BE2C (cell line): ENCODE data around the gene CFAP77.

Experiments
- DNase-seq: peaks from one replicate; pipeline ENCODE4 v3.0.0-alpha.2; 2020
- H3K27me3 ChIP-seq: fragments of 250-450 bp; sonication (Bioruptor Pico); 2 replicates; pipeline ENCODE4 v1.5.1; 2020; ENCODE audit warnings: mild to moderate bottlenecking
- H3K36me3 ChIP-seq: fragments of 250-450 bp; sonication (Bioruptor Pico); 2 replicates; pipeline ENCODE4 v1.5.1; 2020; ENCODE audit warnings: mild to moderate bottlenecking
- H3K4me1 ChIP-seq: fragments of 250-450 bp; sonication (Bioruptor Pico); 2 replicates; pipeline ENCODE4 v1.5.1; 2020
- H3K4me3 ChIP-seq: 2 replicates; pipeline ENCODE4 v1.5.1; 2011; ENCODE audit warnings: low read depth, low read length
- H3K9me3 ChIP-seq: fragments of 250-450 bp; sonication (Bioruptor Pico); 2 replicates; pipeline ENCODE4 v1.5.1; 2020
- CTCF ChIP-seq: IDR thresholded peaks from 2 replicates; pipeline ENCODE4 v1.5.1; 2012; ENCODE audit warnings: mild to moderate bottlenecking, low read depth, low read length

CFAP77 gene

GRCh38 chr9:132406554-132407122 is 3.4 kb upstream of the CFAP77 start, which contains the start of gene TTF1:
Gene TTF1 (minus strand): TSS chr9:132406840. CDS start chr9:132402821, 4,019 bp downstream.
- Histone ChIP-seq H3K36me3 (peaks cover 2% of the 10 kb centered on the region), H3K27me3 (0 out of 2 replicates have a peak, but pooled peaks cover 5% of the 10 kb centered on the region), H3K4me3 (peak within 1 kb of the TSS; percentile 81), H3K4me1 (no peaks in the 10 kb centered on the region), H3K9me3 (no peaks in the 10 kb centered on the region)
- DNase-seq, result peak; percentile 94
- no peak for TF ChIP-seq CTCF

GRCh38 chr9:132407196-132407595 is 2.8 kb upstream of the CFAP77 start:
- H3K36me3 ChIP-seq, result no peaks in the 10 kb centered on the region
- DNase-seq, result no peak
- H3K4me3 ChIP-seq, result peak overlapping the region; percentile 81
- H3K27me3 ChIP-seq, result 0 out of 2 replicates have a peak, but pooled peaks cover 5% of the 10 kb centered on the region
- H3K9me3 ChIP-seq, result no peaks in the 10 kb centered on the region
- TF ChIP-seq CTCF, result no peak
- H3K4me1 ChIP-seq, result no peaks in the 10 kb centered on the region

- TF ChIP-seq CTCF, result no peak
- H3K4me3 ChIP-seq, result no peak overlapping the region
- DNase-seq, result peak; percentile 19
- 0 out of 2 replicates have a peak, but pooled peaks cover 5% of the 10 kb centered on the region for H3K27me3 ChIP-seq
- H3K9me3 ChIP-seq, result no peaks in the 10 kb centered on the region
- H3K4me1 ChIP-seq, result no peaks in the 10 kb centered on the region
- no peaks in the 10 kb centered on the region for H3K36me3 ChIP-seq
These were observed 1.5 kb upstream of the CFAP77 start for GRCh38 chr9:132408521-132408920.

GRCh38 chr9:132410642-132411041 is 631 bp downstream of the CFAP77 start:
- no peak for TF ChIP-seq CTCF
- H3K9me3 ChIP-seq, result no peaks in the 10 kb centered on the region
- no peak for DNase-seq
- H3K36me3 ChIP-seq, result no peaks in the 10 kb centered on the region
- peak overlapping the region; percentile 57 for H3K4me3 ChIP-seq
- H3K27me3 ChIP-seq, result 0 out of 2 replicates have a peak, but pooled peaks cover 5% of the 10 kb centered on the region
- no peaks in the 10 kb centered on the region for H3K4me1 ChIP-seq

GRCh38 chr9:132411091-132411508 is 1.1 kb downstream of the CFAP77 start:
- Histone ChIP-seq H3K36me3 (no peaks in the 10 kb centered on the region), H3K27me3 (0 out of 2 replicates have a peak, but pooled peaks cover 5% of the 10 kb centered on the region), H3K4me1 (no peaks in the 10 kb centered on the region), H3K4me3 (peak overlapping the region; percentile 57), H3K9me3 (no peaks in the 10 kb centered on the region)
- peak; percentile 69 for TF ChIP-seq CTCF
- peak; percentile 66 for DNase-seq

GRCh38 chr9:132412089-132412488 is 2.1 kb downstream of the CFAP77 start:
- TF ChIP-seq CTCF, result peak; percentile 94
- Histone ChIP-seq H3K4me3 (peak overlapping the region; percentile 29), H3K27me3 (0 out of 2 replicates have a peak, but pooled peaks cover 5% of the 10 kb centered on the region), H3K9me3 (no peaks in the 10 kb centered on the region), H3K4me1 (no peaks in the 10 kb centered on the region), H3K36me3 (no peaks in the 10 kb centered on the region)
- peak; percentile 77 for DNase-seq
